Measurements from ENCODE around the gene E2F3.

DNA sequence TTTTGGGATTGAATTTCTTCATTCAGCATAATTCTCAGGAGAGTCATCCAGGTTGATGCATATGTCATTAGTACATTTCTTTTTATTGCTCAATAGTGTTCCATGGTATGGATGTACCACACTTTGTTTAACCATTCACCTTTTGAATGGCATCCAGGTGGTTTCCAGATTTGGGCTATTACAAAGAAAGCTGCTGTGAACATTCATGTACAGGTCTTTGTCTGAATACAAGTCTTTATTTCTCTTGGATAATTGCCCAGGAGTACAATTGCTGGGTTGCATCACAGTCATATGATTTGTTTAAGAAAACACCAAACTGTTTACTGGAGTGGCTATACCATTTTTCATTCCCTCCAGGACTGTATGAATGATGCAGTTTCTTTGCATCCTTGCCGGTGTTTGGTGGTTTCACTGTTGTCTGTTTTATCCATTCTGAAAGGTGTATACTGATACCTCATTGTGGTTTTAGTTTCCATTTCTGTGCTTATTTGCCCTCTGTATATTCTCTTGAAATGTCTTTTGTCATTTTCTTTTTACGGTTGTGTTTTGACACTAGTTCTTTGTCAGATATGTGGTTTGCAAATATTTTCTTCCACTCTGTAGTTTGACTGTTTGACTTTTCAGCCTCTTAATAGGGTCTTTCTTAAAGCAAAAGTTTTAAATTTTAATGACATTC is 141.4 kb downstream of the E2F3 start:
- TF ChIP-seq POLR2A (IDR thresholded peaks at IDR 0.05; ENCODE audit: low read length) (no peak), GATA1 (IDR thresholded peaks at IDR 0.05; ENCODE audit: low read depth, low read length) (no peak)

Measured in erythroblast (primary cell).